Right renal pelvis (tissue), 4 donors: ENCODE results near the gene WDR88. TPM values are rescaled to one million over a fixed set of nuclear protein-coding genes. Genes with fewer than 3 reads are reported as not detected.
"Not testable (repeated sequence)": the region's sequence is repeated elsewhere in the genome, so short reads cannot be mapped to it uniquely, and the experiment has no call there.

Experiments used
- DNase-seq, 4 donors: peaks; one replicate each; pipeline ENCODE4 v3.0.0-alpha.2; 2013; ENCODE audit warnings: low read depth in 4 of 4, low spot score in 3 of 4, missing footprints in 1 of 4
- polyA plus RNA-seq, 4 donors: library from polyadenylated mRNA; unstranded; fragments of 120-200 nt; gene quantifications; one replicate each; pipeline ENCODE4 v1.2.1, GENCODE V29; 2013; ENCODE audit not compliant: insufficient read length in 4 of 4

Gene WDR88
- polyA plus RNA-seq, 4 donors = 0.83 to 1.8 (median 1.1) TPM

DNA sequence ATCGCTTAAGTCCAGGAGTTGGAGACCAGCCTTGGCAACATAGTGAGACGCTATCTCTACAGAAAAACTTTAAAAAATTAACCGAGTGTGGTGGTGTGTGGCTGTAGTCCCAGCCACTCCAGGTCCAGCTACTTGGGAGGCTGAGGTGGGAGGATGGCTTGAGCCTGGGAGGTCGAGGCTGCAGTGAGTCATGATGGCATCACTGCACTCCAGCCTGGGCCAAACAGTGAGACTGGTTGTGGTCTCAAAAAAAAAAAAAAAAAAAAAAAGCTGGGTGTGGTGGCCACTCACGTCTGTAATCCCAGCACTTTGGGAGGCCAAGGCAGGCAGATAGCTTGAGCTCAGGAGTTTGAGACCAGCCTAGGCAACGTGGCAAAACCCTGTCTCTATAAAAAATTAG, 34.1 kb downstream of the WDR88 start:
- not testable (repeated sequence) for DNase-seq

DNA sequence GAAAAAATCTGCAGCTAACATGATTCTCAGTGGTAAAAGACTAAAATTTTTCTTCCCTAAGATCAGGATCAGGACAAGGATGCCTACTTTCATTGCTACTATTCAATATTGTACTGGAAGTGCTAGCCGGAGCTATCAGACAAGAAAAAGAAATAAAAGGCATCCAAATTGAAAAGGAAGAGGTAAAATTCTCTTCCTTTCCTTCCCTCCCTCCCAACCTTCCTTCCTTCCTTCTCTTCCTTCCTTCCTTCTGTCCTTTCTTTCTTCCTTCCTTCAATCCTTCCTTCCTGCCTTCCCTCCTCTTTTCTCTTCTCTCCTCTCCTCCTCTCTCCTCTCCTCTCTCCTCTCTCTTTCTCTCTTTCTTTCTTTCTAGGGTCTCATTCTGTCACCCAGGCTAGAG, 35.5 kb downstream of the WDR88 start:
- no peak for DNase-seq

DNA sequence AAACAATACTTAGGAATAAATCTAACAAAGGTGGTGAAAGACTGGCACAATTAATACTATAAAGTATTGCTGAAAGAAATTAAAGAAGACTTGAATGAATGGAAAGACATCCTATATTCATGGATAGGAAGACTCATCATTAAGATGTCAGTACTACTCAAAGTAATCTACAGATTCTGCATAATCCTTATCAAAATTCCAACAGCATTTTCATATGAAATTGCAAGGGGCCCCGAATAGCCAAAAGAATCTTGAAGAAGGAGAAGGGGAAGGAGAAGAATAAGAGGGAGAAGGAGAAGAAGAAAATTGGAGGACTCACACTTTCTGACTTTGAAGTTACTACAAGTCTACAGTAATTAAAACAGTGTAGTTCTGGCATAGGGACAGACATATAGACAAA, 36.6 kb downstream of the WDR88 start:
- DNase-seq = no peak

DNA sequence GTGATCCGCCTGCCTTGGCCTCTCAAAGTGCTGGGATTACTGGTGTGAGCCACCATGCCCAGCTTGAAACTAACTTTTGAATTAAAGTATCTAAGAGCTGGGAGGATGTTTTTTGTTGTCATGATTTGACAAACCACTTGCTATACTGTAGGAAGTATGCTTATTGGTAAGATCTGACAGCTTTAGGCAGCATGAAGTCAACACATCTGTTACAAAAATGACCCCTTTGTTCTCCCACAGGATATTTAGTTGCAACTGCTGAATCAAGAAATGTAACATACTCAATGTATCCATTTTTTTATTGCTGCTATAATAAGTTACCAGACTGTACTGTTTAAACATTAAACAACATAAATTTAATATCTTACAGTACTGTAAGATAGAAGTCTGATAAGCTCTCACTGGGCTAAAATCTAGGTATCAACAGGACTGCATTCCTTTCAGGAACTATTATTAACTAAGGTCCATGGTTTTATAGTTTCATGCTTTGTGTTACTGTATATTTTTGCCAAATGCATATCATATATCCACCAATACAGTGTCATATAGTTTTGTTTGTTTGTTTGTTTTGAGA, 39.4 kb downstream of the WDR88 start:
- DNase-seq = no peak

DNA sequence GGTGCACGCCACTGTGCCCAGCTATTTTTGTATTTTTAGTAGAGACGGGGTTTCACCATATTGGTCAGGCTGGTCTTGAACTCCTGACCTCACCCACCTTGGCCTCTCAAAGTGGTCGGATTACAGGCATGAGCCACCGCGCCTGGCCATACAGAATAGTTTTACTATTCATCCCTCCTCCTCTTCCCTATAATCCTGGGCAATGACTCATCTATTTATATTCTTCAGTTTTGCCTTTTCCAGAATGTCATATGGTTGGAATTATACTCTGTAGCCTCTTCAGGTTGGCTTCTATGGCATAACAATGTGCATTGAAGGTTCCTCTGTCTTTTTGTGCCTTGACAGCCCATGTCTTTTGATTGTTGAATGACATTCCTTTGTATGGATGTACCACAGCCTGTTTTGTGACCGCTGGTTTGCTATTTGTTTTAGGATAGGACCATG, 40.0 kb downstream of the WDR88 start:
- DNase-seq = no peak

DNA sequence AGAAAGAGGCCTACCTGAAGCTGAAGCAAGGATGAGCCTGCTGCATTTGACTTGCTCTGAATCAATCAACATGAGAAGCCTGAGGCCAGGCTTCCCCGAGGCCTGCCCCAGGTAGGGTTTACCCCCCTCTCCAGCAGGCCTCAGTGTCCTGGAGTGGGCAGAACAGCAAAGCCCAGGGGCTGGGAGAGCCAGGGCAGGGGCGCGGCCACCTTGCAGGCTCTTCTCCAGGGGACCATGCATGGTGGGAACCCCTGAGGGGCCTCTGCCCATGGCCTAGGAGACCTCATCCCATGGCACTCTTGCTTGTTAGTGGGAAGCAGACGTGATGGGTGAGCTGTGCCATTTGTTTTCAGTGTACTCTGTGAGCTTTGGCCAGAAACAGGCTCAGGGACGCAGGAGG, 42.3 kb downstream of the WDR88 start:
- DNase-seq = no peak

DNA sequence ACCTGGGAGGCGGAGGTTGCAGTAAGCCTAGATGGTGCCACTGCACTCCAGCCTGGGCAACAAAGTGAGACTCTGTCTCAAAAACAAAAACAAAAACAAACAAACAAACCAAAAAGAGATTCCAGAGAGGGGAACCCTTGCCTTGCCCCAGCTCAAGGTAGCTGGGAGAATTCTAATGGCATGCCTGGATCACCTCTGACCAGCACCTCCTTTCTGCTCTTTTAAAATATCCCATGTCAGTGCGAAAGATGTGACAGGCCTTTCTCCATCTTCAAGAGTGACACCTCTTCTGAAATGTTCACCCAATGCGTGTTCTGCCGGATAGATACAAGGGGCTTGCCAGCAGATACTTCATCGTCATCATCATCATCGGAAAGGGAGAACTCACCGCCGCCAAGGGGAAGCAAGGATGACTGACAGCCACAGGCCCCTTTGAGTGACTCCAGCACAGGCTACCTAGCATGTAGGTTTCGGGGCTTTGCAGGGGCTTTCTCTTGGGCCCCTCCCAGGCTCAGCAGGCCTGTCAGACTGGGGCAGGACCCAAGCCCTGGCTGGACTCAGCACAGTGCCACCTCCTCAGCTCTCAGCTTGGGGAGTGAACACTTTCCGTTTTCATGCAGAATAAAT, 43.4 kb downstream of the WDR88 start:
- no peak for DNase-seq

DNA sequence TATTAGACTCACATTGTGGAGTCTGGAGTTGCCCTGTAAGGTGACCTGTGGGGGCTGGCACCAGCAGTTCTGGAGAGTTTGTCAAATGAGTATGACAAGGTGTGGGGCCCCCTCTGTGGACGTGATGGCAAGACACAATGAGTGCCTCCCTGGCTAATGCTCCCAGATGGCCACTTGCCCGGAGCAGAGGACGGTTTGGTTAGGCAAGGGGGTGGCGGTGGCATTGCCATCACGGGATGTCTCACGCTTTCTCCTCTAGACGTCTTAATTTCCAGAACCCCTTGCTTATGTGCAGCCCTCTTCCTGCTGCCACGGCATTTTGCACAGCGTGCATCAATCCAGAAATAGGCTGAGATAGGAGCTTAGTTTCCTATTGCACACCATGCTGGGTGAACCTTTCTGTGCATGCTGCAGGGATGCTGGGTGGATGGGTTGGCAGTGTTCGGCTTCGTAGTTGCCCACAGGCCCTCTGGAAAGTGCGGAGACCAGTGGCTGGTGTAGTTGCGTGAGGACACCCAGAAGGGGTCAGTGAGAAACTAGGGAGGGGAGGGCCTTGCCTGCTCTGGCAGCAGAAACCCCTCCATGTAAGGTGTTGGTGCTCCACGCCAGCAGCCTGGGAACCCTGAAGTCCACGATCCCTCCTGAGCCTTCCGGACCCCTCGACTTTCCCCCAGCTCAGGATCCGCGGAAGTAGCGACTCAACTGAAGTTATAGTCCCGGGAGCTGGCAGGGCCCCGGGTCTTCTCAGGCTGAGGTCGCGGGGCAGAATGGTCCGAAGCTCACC, 44.2 kb downstream of the WDR88 start:
- DNase-seq = no peak

DNA sequence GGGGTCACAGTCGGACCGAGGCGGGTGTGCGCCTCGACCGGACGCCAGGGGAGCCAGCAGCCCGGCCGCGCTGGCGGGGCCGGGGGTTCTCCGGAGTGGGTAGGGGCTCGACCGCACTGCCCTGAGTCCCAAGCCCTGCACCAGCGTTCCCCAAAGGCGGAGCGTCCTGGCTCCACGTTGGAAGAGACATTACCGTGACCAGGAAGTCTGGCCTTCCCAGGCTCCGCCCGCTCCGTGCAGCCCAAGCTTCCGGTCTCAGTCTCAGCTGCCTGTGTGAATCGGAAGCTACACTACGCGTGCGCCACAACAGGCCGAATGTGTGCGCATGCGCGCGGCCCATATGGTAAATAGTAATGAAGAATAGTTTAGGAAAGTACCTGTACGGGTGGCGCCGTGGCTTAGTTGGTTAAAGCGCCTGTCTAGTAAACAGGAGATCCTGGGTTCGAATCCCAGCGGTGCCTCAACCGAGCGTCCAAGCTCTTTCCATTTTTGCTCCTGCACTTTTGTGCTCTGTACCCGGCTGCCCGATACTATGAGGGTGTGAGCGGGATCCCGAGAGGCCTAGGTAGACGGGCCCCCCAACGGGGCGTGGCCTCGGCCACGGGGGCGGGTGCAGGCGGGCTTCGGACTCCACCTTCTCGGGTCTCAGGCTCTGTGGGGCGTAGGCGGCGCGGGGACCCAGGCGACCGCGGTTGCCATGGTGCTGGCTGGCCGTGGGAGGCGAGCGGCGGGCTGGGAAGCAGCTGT, 44.9 kb downstream of the WDR88 start:
- peak; percentile 94 to 99 (median 96) for DNase-seq

DNA sequence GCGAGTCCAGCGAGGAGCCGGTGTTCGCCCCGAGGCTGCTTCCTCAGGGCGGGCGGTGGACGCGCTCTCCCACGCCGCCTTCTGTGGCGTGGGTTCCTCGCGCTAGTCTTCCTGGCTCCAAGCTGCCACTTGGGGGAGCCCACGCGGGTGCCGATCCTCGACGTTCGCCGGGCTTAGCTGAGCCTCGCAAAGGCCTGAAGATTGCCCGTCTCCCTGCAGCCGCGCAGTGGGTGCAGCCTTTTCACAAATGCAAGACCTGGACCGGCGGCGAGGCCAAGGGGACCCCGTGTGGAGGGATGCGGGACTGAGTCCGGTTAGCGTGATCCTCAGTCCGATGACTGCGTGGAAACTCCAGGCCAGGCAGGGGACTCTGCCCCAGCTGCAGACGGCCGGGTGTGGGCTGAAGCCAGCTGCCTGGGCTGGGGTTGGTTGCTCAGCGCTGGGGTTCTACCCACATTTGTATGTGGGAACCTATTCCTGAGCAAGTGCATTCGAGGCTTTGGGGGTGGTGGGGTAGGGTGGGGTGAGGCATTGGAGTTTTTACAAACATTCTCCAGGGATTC, 45.6 kb downstream of the WDR88 start:
- DNase-seq = no peak

DNA sequence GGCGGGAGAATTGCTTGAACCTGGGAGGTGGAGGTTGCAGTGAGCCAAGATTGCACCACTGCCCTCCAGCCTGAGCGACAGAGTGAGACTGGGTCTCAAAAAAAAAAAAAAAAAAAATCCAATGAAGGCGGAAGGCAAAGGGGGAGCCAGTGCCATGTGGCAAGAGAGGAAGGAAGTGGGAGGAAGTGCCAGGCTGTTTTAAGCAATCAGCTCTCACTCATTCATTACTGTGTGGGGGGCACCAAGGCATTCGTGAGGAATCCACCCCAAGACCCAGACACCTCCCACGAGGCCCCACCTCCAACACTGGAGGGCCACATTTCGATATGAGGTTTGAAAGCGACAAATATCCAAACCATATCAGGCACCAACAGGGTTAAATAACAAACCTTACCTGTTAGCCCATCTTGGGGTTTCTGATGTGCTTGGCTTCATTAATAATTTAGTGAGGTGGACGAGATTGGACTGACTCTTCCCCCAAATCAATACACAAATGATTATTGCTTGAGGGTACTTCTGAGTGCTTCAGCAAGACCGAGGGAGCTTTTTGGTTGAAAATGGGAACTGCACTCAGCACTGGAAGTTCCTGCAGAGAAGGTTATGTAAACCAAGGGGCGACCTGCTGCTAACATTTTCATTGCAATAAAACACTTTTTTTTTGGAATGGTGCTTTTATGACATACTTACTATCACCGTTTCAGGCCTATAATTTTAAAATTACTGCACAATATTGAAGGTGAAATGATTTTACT, 54.7 kb downstream of the WDR88 start:
- DNase-seq = no peak

DNA sequence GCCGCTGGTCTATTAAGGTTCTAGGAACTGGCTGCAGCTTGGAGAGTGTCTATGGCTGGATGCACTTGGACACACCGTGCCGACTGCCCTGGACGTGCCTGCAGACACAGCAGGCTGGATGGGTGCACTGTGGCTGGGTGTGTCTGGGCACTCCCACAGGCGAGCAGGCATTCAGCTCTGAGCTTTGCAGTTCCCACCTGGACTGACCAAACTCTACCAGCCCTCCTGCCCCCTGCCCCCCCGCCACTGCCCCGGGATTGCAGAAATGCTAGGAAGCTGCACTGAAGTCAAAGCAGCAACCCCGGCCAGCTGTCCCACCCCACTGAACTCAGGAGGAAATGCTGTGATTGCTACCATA, 55.2 kb downstream of the WDR88 start:
- DNase-seq = no peak

DNA sequence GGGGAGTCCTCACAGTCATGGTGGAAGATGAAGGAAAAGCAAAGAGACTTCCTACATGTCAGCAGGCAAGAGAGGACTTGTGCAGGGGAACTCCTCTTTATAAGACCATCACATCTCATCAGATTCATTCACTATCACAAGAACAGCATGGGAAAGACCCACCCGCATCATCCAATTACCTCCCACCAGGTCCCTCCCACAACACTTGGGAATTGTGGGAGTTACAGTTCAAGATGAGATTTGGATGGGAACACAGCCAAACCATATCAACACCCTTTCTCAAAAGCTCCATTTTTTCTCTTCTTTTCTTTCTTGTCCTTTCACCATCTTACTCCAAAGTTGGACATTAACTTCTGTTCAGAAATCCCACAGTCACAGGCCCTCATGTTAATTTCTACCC, 57.5 kb downstream of the WDR88 start:
- DNase-seq = no peak

DNA sequence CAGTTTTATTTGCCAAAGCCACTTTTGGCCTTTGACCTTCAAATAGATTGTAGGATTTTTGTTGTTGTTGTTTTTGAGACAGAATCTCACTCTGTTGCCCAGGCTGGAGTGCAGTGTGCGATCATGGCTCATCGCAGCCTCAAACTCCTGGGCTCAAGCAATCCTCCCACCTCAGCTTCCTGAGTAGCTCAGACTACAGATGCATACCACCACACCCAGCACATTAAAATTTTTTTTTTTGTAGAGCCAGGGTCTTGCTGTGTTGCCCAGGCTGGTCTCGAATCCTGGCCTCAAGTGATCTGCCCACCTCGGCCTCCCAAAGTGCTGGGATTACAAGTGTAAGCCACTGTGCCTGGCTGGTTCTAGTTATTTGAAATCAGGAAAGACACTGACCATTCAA, 59.2 kb downstream of the WDR88 start:
- not testable (repeated sequence) for DNase-seq

DNA sequence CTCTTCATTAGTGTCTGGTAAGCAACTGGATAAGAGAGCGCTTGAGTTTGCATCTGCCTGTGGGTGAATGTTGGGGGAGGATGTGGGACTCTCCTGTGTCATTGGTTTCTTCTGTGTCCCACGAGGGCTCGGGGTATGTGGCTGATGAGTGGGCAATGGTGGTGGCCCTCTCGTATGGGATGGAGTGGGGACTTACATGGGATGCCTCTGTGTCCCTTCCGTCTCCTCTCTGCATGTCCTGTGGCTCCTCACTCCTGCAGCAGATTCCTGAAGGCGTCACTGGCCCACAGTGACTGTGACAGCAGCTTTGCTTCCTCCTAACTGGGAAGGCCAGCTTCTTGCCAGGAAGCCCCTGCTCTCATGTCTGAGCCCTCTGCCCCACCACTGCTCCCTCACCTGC, 59.6 kb downstream of the WDR88 start:
- no peak for DNase-seq

DNA sequence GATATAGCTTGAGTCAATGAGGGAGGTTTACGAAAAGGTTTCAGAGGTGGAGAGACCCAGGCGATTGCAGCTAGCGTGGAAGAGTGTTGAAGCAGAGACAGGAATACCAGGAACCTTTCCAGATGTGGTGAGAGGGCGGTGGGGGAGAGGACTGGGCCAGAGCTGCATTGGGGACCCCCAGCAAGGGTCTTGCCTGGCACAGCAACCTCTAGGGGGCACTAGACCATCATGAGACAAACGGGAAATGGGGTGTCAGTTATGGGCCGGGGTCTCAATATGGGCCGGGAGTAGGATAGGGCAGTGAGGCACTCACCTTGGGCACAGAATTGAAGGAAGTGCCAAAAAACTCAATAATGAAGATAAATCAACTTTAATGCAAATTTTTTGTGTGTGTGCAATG, 60.1 kb downstream of the WDR88 start:
- no peak for DNase-seq

DNA sequence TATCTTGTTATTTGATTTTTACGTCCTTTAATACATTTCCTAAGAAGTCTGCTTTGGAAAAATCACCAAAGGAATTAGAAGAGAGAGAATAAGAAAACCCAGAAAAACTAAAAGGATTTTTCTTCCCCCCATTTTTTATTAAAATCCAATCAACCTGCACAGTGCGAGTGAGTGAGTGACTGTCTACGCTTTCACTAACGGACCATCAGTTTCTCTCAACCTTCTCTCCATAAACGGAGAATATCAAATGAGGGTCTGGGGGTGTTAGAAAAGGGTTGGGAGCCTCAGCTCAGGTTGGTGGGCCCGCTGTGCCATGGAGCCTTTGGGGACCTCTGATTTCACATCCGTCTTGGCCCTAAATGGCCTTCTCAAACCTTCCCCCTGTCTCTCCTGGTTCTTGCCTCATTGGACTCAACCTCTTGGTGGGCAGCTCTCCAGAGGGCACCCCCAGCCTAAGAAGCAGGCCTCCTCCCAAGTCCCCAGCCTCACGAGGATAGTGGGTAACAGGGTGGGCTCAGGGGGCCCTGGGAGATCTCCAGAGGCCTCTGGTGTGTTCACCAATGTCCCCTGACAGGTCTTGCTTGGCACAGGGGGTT, 61.5 kb downstream of the WDR88 start:
- DNase-seq = no peak

DNA sequence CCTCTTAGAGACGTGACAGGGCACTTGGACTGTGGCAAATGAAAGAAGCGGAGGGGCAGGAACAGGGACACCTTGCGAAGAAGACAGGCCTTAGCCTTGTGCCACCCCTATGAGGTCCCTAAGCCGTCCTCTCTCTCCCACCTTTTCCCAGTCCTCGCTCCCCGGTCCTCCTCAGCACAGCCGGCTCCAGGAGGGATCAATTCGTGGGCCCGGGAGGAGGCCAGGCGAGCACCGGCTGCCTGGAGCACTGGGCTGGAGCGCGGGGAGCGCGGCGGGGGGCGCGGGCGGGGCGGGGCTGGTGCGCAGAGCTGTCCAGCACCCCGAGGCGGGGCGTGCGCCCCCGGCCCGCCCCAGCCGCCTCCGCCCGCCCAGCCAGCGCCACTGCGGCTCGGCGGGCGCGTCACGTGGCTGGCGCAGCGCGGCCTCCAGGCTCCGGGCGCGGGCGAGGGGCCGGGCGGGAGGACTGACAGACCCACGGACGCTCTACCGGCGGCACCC, 62.0 kb downstream of the WDR88 start, which contains the start of gene LRP3:
LRP3 (plus strand) TSS at position 466 of the 498 bp plus-strand sequence. CDS start 456 bp downstream, outside the sequence.
- DNase-seq = no peak

DNA sequence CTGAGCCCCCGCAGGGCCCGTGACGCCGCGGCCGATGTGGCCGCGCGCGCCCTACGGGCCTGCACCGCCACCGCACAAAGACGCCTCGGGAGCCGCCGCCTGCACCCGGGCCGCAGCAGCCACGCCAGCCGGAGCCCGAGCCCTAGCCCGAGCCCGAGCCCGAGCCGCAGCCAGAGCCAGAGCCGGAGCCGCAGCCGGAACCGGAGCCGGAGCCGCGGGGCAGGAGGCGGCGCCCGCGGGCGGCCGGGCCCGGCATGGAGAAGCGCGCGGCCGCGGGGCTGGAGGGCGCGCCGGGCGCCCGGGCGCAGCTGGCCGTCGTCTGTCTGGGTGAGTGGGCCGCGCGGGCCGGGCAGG, 62.6 kb downstream of the WDR88 start:
- no peak for DNase-seq
